K562 (cell line): Measurements from ENCODE around the gene ENDOG. TPM values are rescaled to one million over a fixed set of nuclear protein-coding genes. Genes with fewer than 3 reads are reported as not detected.

Source experiments
- CEBPB ChIP-seq: fragments of 450-650 bp; IDR thresholded peaks from 2 replicates; pipeline ENCODE4 v1.6.1; 2016; ENCODE audit warnings: missing genetic modification characterization, missing compliant biosample characterization
- ESRRA ChIP-seq: fragments of 450-650 bp; IDR thresholded peaks from 2 replicates; pipeline ENCODE4 v1.6.1; 2014; ENCODE audit warnings: low read depth, mild to moderate bottlenecking, moderate library complexity, borderline replicate concordance
- GABPB2 ChIP-seq: fragments of 250-450 bp; sonication (Bioruptor Pico); conservative IDR thresholded peaks from 2 replicates; pipeline ENCODE4 v1.5.1; 2021; ENCODE audit warnings: mild to moderate bottlenecking
- KDM5B ChIP-seq: fragments of 200-600 bp; sonication (generic); IDR thresholded peaks from 2 replicates; pipeline ENCODE4 v1.6.1; 2012; ENCODE audit warnings: low read depth, mild to moderate bottlenecking, moderate library complexity, low read length, control low read depth, inconsistent platforms; ENCODE audit not compliant: insufficient replicate concordance
- MBD2 ChIP-seq: sonication (generic); IDR thresholded peaks from 2 replicates; pipeline ENCODE4 v1.6.1; 2016; ENCODE audit warnings: low read depth, borderline replicate concordance
- NBN ChIP-seq: fragments of 450-650 bp; IDR thresholded peaks from 2 replicates; pipeline ENCODE4 v1.6.1; 2016; ENCODE audit warnings: low read depth, mild to moderate bottlenecking
- NKRF ChIP-seq: fragments of 450-650 bp; IDR thresholded peaks from 2 replicates; pipeline ENCODE4 v1.6.1; 2016; ENCODE audit warnings: borderline replicate concordance
- NRF1 ChIP-seq, 2 experiments: fragments of 450-650 bp; IDR thresholded peaks in 1 of 2; conservative IDR thresholded peaks in 1 of 2; 2 replicates each; pipeline ENCODE4 v1.6.1; 2014; ENCODE audit warnings: mild to moderate bottlenecking in 2 of 2
- PHF20 ChIP-seq: fragments of 450-650 bp; IDR thresholded peaks from 2 replicates; pipeline ENCODE4 v1.6.1; 2018; ENCODE audit not compliant: partially characterized antibody
- POLR3G ChIP-seq: IDR thresholded peaks from 2 replicates; pipeline ENCODE4 v1.6.1; 2011; ENCODE audit not compliant: insufficient read length, insufficient replicate concordance; ENCODE audit errors: extremely low read depth
- REST ChIP-seq, 2 experiments: fragments of 450-650 bp; formaldehyde crosslinking in 1 of 2; IDR thresholded peaks; 2 replicates each; pipeline versions ENCODE4 v1.4.0 to v1.6.1; 2014 to 2020; ENCODE audit warnings: mild to moderate bottlenecking in 2 of 2, borderline replicate concordance in 1 of 2, low read depth in 1 of 2
- YY1 ChIP-seq, 3 experiments: IDR thresholded peaks; 2 replicates each; pipeline ENCODE4 v1.6.1; 2011; ENCODE audit warnings: low read length in 2 of 3, mild to moderate bottlenecking in 2 of 3, moderate library complexity in 2 of 3, borderline replicate concordance in 1 of 3, control low read depth in 1 of 3, low read depth in 1 of 3; ENCODE audit not compliant: insufficient read depth in 3 of 3, insufficient replicate concordance in 2 of 3, control insufficient read depth in 1 of 3, insufficient read length in 1 of 3; ENCODE audit errors: extremely low read depth in 1 of 3
- polyA plus RNA-seq, 8 experiments: library from polyadenylated mRNA; depleted of rRNA in 4 of 8; stranded (reverse) in 5 of 8; unstranded in 3 of 8; fragments of >200 nt; fragmentation: Nextera tagmentation in 2 of 8; fragmentation: Illumina TruSeq in 1 of 8; extraction: Ambion mirVana in 2 of 8; extraction: Trizol in 1 of 8; gene quantifications; 2 replicates each; pipeline versions ENCODE4 v1.2.1 to v1.2.3, GENCODE V29; 2011 to 2014; ENCODE audit warnings: inconsistent platforms in 1 of 8, missing spikeins in 1 of 8
- total RNA-seq, 7 experiments: library from RNA; depleted of rRNA in 6 of 7; stranded (reverse); fragments of >200 nt in 6 of 7; fragmentation: Illumina TruSeq in 2 of 7; extraction: Trizol in 2 of 7; gene quantifications; 2 replicates each; pipeline versions ENCODE4 v1.2.1 to v1.2.3, GENCODE V29; 2011 to 2021; ENCODE audit warnings: low replicate concordance in 1 of 7
- TF ChIP-seq, protein P1 (sequence below): fragments of 250-450 bp; sonication (Bioruptor Pico); IDR thresholded peaks from 2 replicates; pipeline ENCODE4 v1.4.0; 2020

ENDOG gene
- total and polyA plus RNA-seq, 9 of the 15 experiments (the other 6 are each of a cell fraction or from before 2014, with no cell fraction given): 1.2 to 91.0 (median 25.5) TPM

- TF ChIP-seq, protein P1, sequence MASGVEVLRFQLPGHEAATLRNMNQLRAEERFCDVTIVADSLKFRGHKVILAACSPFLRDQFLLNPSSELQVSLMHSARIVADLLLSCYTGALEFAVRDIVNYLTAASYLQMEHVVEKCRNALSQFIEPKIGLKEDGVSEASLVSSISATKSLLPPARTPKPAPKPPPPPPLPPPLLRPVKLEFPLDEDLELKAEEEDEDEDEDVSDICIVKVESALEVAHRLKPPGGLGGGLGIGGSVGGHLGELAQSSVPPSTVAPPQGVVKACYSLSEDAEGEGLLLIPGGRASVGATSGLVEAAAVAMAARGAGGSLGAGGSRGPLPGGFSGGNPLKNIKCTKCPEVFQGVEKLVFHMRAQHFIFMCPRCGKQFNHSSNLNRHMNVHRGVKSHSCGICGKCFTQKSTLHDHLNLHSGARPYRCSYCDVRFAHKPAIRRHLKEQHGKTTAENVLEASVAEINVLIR (CRISPR knock-in tag): no peak
- TF ChIP-seq ESRRA (no peak; the same call in none of the 2 replicates), CEBPB (tag) (no peak), REST (IDR thresholded peaks at IDR 0.05; ENCODE audit: borderline replicate concordance) (no peak), REST (CRISPR knock-in tag; IDR thresholded peaks at IDR 0.05; ENCODE audit: low read depth) (0 out of 2 replicates have a peak, but pooled peaks have one; percentile 13), NKRF (peak; percentile 89), NBN (no peak), PHF20 (peak; percentile 86), GABPB2 (no peak), KDM5B (peak; percentile 84), POLR3G (no peak), YY1 (IDR thresholded peaks at IDR 0.05; ENCODE audit: borderline replicate concordance in 1 of 3, control insufficient read depth in 1 of 3, extremely low read depth in 1 of 3, insufficient read depth in 3 of 3, insufficient read length in 1 of 3, insufficient replicate concordance in 2 of 3, low read depth in 1 of 3, low read length in 2 of 3) (peak; percentile 77 to 95 (median 92)), NRF1 (conservative IDR thresholded peaks at IDR 0.05 in 1 of 2, IDR thresholded peaks at IDR 0.05 in 1 of 2) (peak; percentile 35 to 58; a peak in 3 of 4 replicates), MBD2 (peak; percentile 74; the same call in 1 of the 2 replicates)
Measured at GRCh38 chr9:128829477-128830251, 11.4 kb downstream of the ENDOG start, which contains the start of gene SPOUT1 (continued).
